HFFc6 (cell line): ENCODE measurements around the gene BBS9. TPM values are rescaled to one million over a fixed set of nuclear protein-coding genes. Genes with fewer than 3 reads are reported as not detected.

Source experiments
- DNase-seq: peaks from one replicate; pipeline ENCODE4 v3.0.0-alpha.2; 2018
- H3K27ac Mint-ChIP-seq: 2 replicates; pipeline ENCODE4 v1.8.0; 2020; ENCODE audit warnings: mild to moderate bottlenecking, mixed read lengths
- H3K27me3 Mint-ChIP-seq: 2 replicates; pipeline ENCODE4 v1.8.0; 2021; ENCODE audit warnings: mild to moderate bottlenecking, moderate library complexity, mixed read lengths; ENCODE audit not compliant: insufficient read depth
- H3K36me3 Mint-ChIP-seq: 2 replicates; pipeline ENCODE4 v1.8.0; 2021; ENCODE audit warnings: low read depth, mixed read lengths
- H3K4me1 Mint-ChIP-seq: 2 replicates; pipeline ENCODE4 v1.8.0; 2020; ENCODE audit warnings: low read depth, mixed read lengths
- H3K4me3 Mint-ChIP-seq: 2 replicates; pipeline ENCODE4 v1.8.0; 2020; ENCODE audit warnings: mild to moderate bottlenecking, moderate library complexity, mixed read lengths
- H3K9me3 Mint-ChIP-seq: 2 replicates; pipeline ENCODE4 v1.8.0; 2020; ENCODE audit warnings: mild to moderate bottlenecking, mixed read lengths
- total RNA-seq, 6 experiments: library from RNA; stranded (reverse); fragmentation: NEBNext Ultra II Directional; extraction: Animal tissue kit (Norgen Biotek cat#: 25700); gene quantifications; 2 replicates in 1 of 6; 3 replicates in 5 of 6; pipeline ENCODE4 v1.2.3, GENCODE V29; 2021
- TF ChIP-seq, protein P1 (sequence below): fragments of 200-600 bp; sonication (generic); IDR thresholded peaks from 2 replicates; pipeline ENCODE4 v1.5.0; 2021; ENCODE audit warnings: antibody characterized with exemption, mild to moderate bottlenecking

BBS9 gene
- total RNA-seq, 6 experiments from 2014 or later, result 10.6 to 13.0 (median 12.1) TPM

DNA sequence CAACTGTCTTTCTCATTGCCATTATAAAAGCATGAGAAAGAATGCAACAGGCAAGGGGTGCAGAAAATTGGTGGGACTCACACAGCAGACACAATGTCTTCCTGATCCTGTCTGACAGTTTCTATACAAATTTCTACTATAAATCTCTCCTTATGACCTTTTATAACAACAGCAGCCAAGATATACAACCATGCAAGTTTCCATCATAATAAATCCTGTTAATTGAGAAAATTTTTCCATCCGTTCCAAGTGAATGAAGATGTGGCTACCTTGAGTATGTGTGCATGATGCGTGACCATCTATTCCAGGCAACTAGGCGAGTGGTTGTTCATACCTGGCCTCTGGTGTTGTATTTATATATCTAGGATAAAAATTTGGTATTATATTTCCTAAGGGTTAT is 216.7 kb downstream of the BBS9 start:
- H3K27ac Mint-ChIP-seq, result no peak overlapping the region
- H3K9me3 Mint-ChIP-seq, result no peaks in the 10 kb centered on the region
- H3K4me3 Mint-ChIP-seq, result no peak overlapping the region
- TF ChIP-seq, protein P1, sequence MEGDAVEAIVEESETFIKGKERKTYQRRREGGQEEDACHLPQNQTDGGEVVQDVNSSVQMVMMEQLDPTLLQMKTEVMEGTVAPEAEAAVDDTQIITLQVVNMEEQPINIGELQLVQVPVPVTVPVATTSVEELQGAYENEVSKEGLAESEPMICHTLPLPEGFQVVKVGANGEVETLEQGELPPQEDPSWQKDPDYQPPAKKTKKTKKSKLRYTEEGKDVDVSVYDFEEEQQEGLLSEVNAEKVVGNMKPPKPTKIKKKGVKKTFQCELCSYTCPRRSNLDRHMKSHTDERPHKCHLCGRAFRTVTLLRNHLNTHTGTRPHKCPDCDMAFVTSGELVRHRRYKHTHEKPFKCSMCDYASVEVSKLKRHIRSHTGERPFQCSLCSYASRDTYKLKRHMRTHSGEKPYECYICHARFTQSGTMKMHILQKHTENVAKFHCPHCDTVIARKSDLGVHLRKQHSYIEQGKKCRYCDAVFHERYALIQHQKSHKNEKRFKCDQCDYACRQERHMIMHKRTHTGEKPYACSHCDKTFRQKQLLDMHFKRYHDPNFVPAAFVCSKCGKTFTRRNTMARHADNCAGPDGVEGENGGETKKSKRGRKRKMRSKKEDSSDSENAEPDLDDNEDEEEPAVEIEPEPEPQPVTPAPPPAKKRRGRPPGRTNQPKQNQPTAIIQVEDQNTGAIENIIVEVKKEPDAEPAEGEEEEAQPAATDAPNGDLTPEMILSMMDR, result no peak
- no peaks in the 10 kb centered on the region for H3K27me3 Mint-ChIP-seq
- DNase-seq, result no peak
- H3K4me1 Mint-ChIP-seq, result no peaks in the 10 kb centered on the region
- no peaks in the 10 kb centered on the region for H3K36me3 Mint-ChIP-seq

DNA sequence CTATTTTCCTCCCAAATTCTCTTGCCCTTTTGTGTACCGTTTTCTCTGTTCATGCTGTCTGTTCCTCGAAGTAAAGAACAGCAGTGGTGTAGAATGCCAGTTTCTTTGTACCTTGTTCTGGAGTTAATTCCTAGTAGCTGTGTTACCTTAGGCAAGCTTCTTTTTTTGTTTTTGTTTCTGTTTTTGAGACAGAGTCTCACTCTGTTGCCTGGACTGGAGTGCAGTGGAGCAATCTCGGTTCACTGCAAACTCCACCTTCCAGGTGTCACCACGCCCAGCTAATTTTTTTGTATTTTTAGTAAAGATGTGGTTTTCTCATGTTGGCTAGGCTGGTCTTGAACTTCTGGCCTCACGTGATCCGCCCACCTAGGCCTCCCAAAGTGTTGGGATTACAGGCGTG is 221.2 kb downstream of the BBS9 start:
- H3K36me3 Mint-ChIP-seq, result no peaks in the 10 kb centered on the region
- H3K9me3 Mint-ChIP-seq, result no peaks in the 10 kb centered on the region
- H3K27ac Mint-ChIP-seq, result no peak overlapping the region
- no peak overlapping the region for H3K4me3 Mint-ChIP-seq
- no peak for DNase-seq
- H3K4me1 Mint-ChIP-seq, result no peaks in the 10 kb centered on the region
- no peaks in the 10 kb centered on the region for H3K27me3 Mint-ChIP-seq
- TF ChIP-seq, protein P1, result no peak

DNA sequence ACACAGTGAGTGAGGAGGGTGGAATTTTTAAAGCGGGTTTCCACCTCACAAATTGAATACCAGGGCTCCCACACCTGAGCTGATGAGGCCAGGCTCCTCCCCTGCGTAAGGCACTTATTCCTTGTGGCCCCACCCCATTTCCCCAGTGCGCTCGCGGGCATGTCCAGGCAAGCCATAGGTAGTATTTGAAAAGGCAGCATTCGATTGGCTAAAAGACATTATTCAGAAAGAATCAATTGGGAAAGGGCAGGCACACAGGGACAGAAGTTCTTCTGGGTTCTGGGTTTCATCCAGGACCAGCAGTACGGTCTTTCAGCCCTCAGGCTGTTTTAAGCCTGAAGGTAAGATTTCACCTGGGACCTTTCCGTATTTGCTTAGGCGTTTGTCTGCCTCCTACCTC is 222.3 kb downstream of the BBS9 start:
- TF ChIP-seq, protein P1, result no peak
- H3K36me3 Mint-ChIP-seq, result no peaks in the 10 kb centered on the region
- no peak overlapping the region for H3K27ac Mint-ChIP-seq

DNA sequence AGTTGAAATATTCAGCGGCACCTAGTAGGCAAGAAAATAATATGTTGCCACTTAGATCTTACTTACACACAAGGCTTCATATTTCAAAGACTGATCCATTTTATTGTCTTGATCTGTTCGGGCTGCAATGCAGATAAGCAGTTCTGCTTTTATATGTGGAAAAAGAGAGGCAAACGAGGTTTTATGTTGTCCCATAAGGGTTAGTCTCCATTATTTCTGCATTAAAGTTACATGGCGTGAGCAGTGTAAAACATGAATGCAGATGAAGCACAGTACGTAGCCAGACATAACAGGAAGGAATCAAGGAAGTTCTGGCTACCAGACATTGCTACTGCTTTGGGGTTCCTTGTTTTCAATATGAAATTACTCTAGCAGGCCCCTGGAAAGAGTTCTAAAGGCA is 224.8 kb downstream of the BBS9 start:
- TF ChIP-seq, protein P1, result no peak
- Mint-ChIP-seq H3K27ac (no peak overlapping the region), H3K4me1 (no peaks in the 10 kb centered on the region), H3K36me3 (no peaks in the 10 kb centered on the region), H3K4me3 (no peak overlapping the region), H3K27me3 (no peaks in the 10 kb centered on the region), H3K9me3 (no peaks in the 10 kb centered on the region)
- no peak for DNase-seq

More for the DNA sequence above, 222.3 kb downstream of the BBS9 start:
- H3K27me3 Mint-ChIP-seq, result no peaks in the 10 kb centered on the region
- no peak for DNase-seq
- no peak overlapping the region for H3K4me3 Mint-ChIP-seq
- H3K9me3 Mint-ChIP-seq, result no peaks in the 10 kb centered on the region
- H3K4me1 Mint-ChIP-seq, result no peaks in the 10 kb centered on the region

DNA sequence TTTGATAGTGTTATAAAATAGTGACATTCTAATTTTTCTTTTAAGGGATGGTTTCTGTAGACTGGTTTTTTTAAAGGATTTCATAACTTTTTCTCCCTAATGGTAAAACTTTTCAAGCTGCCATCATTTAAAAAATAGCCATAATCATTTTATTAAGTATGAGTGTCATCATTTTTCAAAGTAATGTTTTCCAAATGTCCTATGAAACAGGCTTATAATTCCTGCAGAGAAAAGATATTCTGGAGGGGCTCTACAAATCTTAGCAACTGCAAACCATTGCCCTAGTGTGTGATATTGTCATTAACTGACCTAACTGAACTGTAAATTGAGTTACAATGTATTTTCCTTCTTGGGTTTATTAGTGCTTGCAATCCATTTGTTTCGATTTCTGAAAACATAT is 226.0 kb downstream of the BBS9 start:
- Mint-ChIP-seq H3K27ac (no peak overlapping the region), H3K4me3 (no peak overlapping the region), H3K4me1 (no peaks in the 10 kb centered on the region), H3K36me3 (no peaks in the 10 kb centered on the region), H3K9me3 (no peaks in the 10 kb centered on the region), H3K27me3 (no peaks in the 10 kb centered on the region)
- TF ChIP-seq, protein P1, result no peak
- no peak for DNase-seq

DNA sequence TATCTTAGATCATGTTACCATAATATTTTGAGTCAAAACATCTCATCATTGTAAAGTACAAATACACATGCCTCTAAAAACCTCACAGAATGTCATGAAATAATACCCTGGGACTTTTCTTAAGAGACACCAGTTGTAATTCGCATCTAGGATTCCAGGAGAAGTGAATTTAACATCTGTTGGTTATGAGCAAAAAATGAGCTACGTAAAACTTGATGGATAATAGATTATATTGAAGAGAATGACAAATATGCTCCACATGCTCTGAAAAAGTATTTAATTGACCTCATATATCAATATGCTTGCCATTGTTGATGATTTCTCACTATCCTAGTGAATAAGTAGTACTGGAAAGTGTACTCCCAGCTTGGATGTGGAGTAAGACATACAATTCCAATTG is 227.0 kb downstream of the BBS9 start:
- no peaks in the 10 kb centered on the region for H3K36me3 Mint-ChIP-seq
- TF ChIP-seq, protein P1, result no peak
- H3K27ac Mint-ChIP-seq, result no peak overlapping the region
- no peaks in the 10 kb centered on the region for H3K27me3 Mint-ChIP-seq
- H3K9me3 Mint-ChIP-seq, result no peaks in the 10 kb centered on the region
- no peak overlapping the region for H3K4me3 Mint-ChIP-seq
- H3K4me1 Mint-ChIP-seq, result peaks cover 5% of the 10 kb centered on the region; the same call in 1 of the 2 replicates
- no peak for DNase-seq
